ENCODE data around the gene TSEN2.

The TSEN2 gene

DNA sequence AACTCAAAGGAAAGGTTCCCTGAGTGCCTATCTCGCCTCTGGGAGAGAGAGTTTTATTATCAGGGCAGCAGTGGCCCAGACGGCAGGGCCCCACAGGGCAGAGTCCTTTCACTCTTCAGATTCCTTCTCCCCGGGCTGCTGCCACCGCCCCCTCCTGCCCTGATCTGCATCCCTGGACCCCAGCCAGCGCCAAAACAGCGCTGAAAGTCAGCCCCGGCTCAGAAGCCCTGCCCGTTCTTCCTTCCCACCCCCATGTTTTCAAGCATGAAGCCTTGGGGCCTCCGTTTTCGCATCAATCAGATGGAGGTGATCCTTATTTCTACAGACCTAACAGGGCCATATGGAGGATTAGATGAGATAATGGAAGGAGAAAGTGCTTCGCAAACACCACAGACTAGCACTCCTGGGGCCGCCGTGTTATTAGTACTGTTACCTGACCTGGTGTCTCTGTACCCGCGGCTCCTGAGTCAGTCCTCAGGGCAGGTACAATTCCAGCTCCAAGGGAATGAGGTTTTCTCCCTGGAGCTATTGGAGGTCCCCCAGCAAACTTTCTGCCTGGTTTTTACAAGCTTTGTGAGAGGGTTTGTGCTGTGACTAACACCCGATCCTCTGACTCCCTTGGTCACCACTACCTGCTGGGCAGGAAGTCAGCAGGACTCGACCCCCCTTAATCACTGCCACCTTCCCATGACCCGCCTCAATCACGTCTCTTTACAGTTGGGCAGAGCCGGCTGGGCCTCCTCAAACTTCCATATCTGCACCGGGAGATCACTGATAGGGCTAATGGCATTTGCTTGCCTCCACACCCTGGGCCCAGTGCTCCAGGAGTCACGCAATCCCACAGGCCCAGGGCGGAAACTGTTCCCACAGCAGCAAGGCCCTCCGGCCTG, 39.5 kb upstream of the TSEN2 start:
- H3K9me3 ChIP-seq (ENCODE audit: insufficient read depth, low read length) = no peaks in the 10 kb centered on the region
- no peaks in the 10 kb centered on the region for H3F3A ChIP-seq (ENCODE audit: insufficient read depth)
- H3K36me3 ChIP-seq (ENCODE audit: low read length) = no peaks in the 10 kb centered on the region
- no peak overlapping the region for H2AFZ ChIP-seq (ENCODE audit: low read depth, low read length, severe bottlenecking)
- no peak overlapping the region for H3K4me2 ChIP-seq (ENCODE audit: low read depth, low read length, poor library complexity, severe bottlenecking)
- no peaks in the 10 kb centered on the region for H4K20me1 ChIP-seq (ENCODE audit: low read depth, low read length)
- TF ChIP-seq, protein P1, sequence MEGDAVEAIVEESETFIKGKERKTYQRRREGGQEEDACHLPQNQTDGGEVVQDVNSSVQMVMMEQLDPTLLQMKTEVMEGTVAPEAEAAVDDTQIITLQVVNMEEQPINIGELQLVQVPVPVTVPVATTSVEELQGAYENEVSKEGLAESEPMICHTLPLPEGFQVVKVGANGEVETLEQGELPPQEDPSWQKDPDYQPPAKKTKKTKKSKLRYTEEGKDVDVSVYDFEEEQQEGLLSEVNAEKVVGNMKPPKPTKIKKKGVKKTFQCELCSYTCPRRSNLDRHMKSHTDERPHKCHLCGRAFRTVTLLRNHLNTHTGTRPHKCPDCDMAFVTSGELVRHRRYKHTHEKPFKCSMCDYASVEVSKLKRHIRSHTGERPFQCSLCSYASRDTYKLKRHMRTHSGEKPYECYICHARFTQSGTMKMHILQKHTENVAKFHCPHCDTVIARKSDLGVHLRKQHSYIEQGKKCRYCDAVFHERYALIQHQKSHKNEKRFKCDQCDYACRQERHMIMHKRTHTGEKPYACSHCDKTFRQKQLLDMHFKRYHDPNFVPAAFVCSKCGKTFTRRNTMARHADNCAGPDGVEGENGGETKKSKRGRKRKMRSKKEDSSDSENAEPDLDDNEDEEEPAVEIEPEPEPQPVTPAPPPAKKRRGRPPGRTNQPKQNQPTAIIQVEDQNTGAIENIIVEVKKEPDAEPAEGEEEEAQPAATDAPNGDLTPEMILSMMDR (IDR thresholded peaks at IDR 0.05; ENCODE audit: insufficient read depth, low read length, poor library complexity, severe bottlenecking) = no peak
- no peak for TF ChIP-seq EZH2phosphoT487 (conservative IDR thresholded peaks at IDR 0.05; ENCODE audit: low read length)
- no peaks in the 10 kb centered on the region for H3K9me2 ChIP-seq (replicated peaks; ENCODE audit: insufficient read depth, low read length)
- H3K79me2 ChIP-seq (ENCODE audit: insufficient read depth, low read length) = no peaks in the 10 kb centered on the region
- H3K27ac ChIP-seq (ENCODE audit: low read depth, low read length) = no peak overlapping the region
- H3K27me3 ChIP-seq (ENCODE audit: low read length) = no peaks in the 10 kb centered on the region
- H3K9ac ChIP-seq (ENCODE audit: low read length) = no peak overlapping the region
- no peak overlapping the region for H3K4me3 ChIP-seq (ENCODE audit: insufficient read depth, low read length, poor library complexity, severe bottlenecking)

DNA sequence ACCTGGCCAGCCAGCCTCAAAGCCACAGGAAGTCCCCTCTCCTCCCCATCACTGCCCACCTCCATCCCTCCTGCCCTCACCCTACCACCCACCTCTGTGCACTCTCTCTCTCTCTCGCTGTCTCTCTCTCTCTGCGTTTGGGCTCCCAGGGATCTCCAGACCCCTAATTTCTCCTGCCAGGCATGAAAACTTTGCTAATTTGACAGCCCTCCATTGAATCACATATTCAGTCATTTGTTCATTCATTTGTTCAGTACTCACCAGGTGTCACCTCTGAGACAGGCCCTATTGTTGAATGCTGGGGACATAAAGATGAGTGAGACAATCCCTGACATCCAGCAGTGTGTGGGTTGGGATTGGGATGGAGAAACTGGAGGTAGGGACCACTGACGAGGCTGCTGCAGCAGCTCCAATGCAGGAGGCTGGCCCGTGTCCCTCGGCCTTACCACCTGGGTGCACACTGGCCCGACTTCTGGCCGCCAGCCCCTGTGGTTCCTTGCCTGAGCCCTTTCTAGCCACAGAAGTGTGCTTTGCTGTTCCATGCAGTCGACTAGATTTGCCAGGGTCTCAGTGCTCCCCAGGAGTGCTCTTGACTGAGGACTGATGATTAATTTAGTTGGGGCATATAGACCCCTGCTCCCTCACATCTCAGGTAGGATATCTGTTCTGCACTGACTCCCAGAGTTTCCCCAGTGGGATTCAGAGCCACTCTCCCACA, 38.6 kb upstream of the TSEN2 start:
- Histone ChIP-seq H2AFZ (ENCODE audit: low read depth, low read length, severe bottlenecking) (no peak overlapping the region), H3K36me3 (ENCODE audit: low read length) (no peaks in the 10 kb centered on the region), H3K9me3 (ENCODE audit: insufficient read depth, low read length) (no peaks in the 10 kb centered on the region), H3K9ac (ENCODE audit: low read length) (no peak overlapping the region), H3K79me2 (ENCODE audit: insufficient read depth, low read length) (no peaks in the 10 kb centered on the region), H3K9me2 (replicated peaks; ENCODE audit: insufficient read depth, low read length) (no peaks in the 10 kb centered on the region), H3K4me2 (ENCODE audit: low read depth, low read length, poor library complexity, severe bottlenecking) (no peak overlapping the region), H3F3A (ENCODE audit: insufficient read depth) (no peaks in the 10 kb centered on the region), H3K27ac (ENCODE audit: low read depth, low read length) (no peak overlapping the region), H4K20me1 (ENCODE audit: low read depth, low read length) (no peaks in the 10 kb centered on the region), H3K27me3 (ENCODE audit: low read length) (no peaks in the 10 kb centered on the region), H3K4me3 (ENCODE audit: insufficient read depth, low read length, poor library complexity, severe bottlenecking) (no peak overlapping the region)
- TF ChIP-seq, protein P1 (IDR thresholded peaks at IDR 0.05; ENCODE audit: insufficient read depth, low read length, poor library complexity, severe bottlenecking) = no peak
- no peak for TF ChIP-seq EZH2phosphoT487 (conservative IDR thresholded peaks at IDR 0.05; ENCODE audit: low read length)

DNA sequence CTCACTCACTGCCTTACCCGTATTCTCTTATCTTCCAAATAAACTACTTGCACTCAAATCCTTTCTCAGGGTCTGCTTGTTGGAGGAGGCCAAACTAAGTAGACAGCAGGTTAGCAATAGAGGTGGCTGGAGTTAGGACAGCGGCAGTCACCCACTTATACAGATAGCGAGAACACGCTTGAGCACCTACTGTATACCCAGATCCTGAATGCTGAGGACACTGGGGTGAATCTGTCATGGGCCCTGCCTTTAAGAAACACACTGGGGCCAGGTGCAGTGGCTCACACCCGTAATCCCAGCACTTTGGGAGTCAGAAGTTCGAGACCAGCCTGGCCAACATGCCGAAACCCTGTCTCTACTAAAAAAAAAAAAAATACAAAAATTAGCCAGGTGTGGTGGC, 38.0 kb upstream of the TSEN2 start:
- no peak for TF ChIP-seq EZH2phosphoT487 (conservative IDR thresholded peaks at IDR 0.05; ENCODE audit: low read length)
- TF ChIP-seq, protein P1 (IDR thresholded peaks at IDR 0.05; ENCODE audit: insufficient read depth, low read length, poor library complexity, severe bottlenecking) = no peak
- Histone ChIP-seq H3K27ac (ENCODE audit: low read depth, low read length) (no peak overlapping the region), H3K4me2 (ENCODE audit: low read depth, low read length, poor library complexity, severe bottlenecking) (no peak overlapping the region), H3K79me2 (ENCODE audit: insufficient read depth, low read length) (no peaks in the 10 kb centered on the region), H3K36me3 (ENCODE audit: low read length) (no peaks in the 10 kb centered on the region), H3K9ac (ENCODE audit: low read length) (no peak overlapping the region), H3F3A (ENCODE audit: insufficient read depth) (no peaks in the 10 kb centered on the region), H3K27me3 (ENCODE audit: low read length) (no peaks in the 10 kb centered on the region), H4K20me1 (ENCODE audit: low read depth, low read length) (no peaks in the 10 kb centered on the region), H3K9me2 (replicated peaks; ENCODE audit: insufficient read depth, low read length) (no peaks in the 10 kb centered on the region), H2AFZ (ENCODE audit: low read depth, low read length, severe bottlenecking) (no peak overlapping the region), H3K4me3 (ENCODE audit: insufficient read depth, low read length, poor library complexity, severe bottlenecking) (no peak overlapping the region), H3K9me3 (ENCODE audit: insufficient read depth, low read length) (no peaks in the 10 kb centered on the region)
